ENCODE results near the gene ARSI. TPM values are rescaled to one million over a fixed set of nuclear protein-coding genes. Genes with fewer than 3 reads are reported as not detected.

ARSI gene
- total RNA-seq, 3 donors from 2014 or later, result 0.41 to 1.6 (median 0.63) TPM

GRCh38 chr5:150270541-150271295, 32.0 kb downstream of the ARSI start:
- H3K36me3 ChIP-seq (ENCODE audit: low read depth), result no peaks in the 10 kb centered on the region
- H3K9me3 ChIP-seq, result no peaks in the 10 kb centered on the region
- no peak for TF ChIP-seq CTCF (IDR thresholded peaks at IDR 0.05)
- H3K4me3 ChIP-seq, result no peak overlapping the region
- DNase-seq, result no peak
- intact Hi-C loops (cut with DNase I, micrococcal nuclease), result no loop called here
- H3K4me1 ChIP-seq (ENCODE audit: low read depth), result no peaks in the 10 kb centered on the region
- ATAC-seq, result no peak

GRCh38 chr5:150266871-150267291, 35.8 kb downstream of the ARSI start:
- Histone ChIP-seq H3K36me3 (ENCODE audit: low read depth) (no peaks in the 10 kb centered on the region), H3K9me3 (no peaks in the 10 kb centered on the region), H3K4me3 (no peak overlapping the region), H3K4me1 (ENCODE audit: low read depth) (no peaks in the 10 kb centered on the region)
- DNase-seq (no peak), ATAC-seq (no peak)
- TF ChIP-seq CTCF (IDR thresholded peaks at IDR 0.05), result no peak
- intact Hi-C loops (cut with DNase I, micrococcal nuclease), result loop anchor here in 1 of 2 donors (10.0 kb wide), 1 partner anchor 88 kb away; the partner anchor contains the start of gene TCOF1

GRCh38 chr5:150265870-150266383, 36.8 kb downstream of the ARSI start:
- no peak for TF ChIP-seq CTCF (IDR thresholded peaks at IDR 0.05)
- intact Hi-C loops (cut with DNase I, micrococcal nuclease), result loop anchor here in 1 of 2 donors (10.0 kb wide), 1 partner anchor 89 kb away; the partner anchor contains the start of gene TCOF1
- no peaks in the 10 kb centered on the region for H3K9me3 ChIP-seq
- DNase-seq, result no peak
- ATAC-seq, result no peak
- H3K4me1 ChIP-seq (ENCODE audit: low read depth), result no peaks in the 10 kb centered on the region
- no peak overlapping the region for H3K4me3 ChIP-seq
- no peaks in the 10 kb centered on the region for H3K36me3 ChIP-seq (ENCODE audit: low read depth)

- no peak overlapping the region for H3K4me3 ChIP-seq
- H3K4me1 ChIP-seq (ENCODE audit: low read depth), result no peaks in the 10 kb centered on the region
- no peaks in the 10 kb centered on the region for H3K9me3 ChIP-seq
- DNase-seq (no peak), ATAC-seq (no peak)
- TF ChIP-seq CTCF (IDR thresholded peaks at IDR 0.05), result no peak
- intact Hi-C loops (cut with DNase I, micrococcal nuclease), result loop anchor here in 1 of 2 donors (10.0 kb wide), 1 partner anchor 90 kb away; the partner anchor contains the start of gene TCOF1
- H3K36me3 ChIP-seq (ENCODE audit: low read depth), result no peaks in the 10 kb centered on the region
Observed at GRCh38 chr5:150264667-150265603, 37.8 kb downstream of the ARSI start.

GRCh38 chr5:150263801-150264621, 38.7 kb downstream of the ARSI start:
- DNase-seq (no peak), ATAC-seq (peak; percentile 38)
- H3K36me3 ChIP-seq (ENCODE audit: low read depth), result no peaks in the 10 kb centered on the region
- no peaks in the 10 kb centered on the region for H3K9me3 ChIP-seq
- no peaks in the 10 kb centered on the region for H3K4me1 ChIP-seq (ENCODE audit: low read depth)
- intact Hi-C loops (cut with DNase I, micrococcal nuclease), result loop anchor here in 1 of 2 donors (10.0 kb wide), 1 partner anchor 91 kb away; the partner anchor contains the start of gene TCOF1
- no peak overlapping the region for H3K4me3 ChIP-seq
- TF ChIP-seq CTCF (IDR thresholded peaks at IDR 0.05), result no peak

Data from mucosa of descending colon (tissue), 3 donors.